Spleen (tissue), 7 donors: ENCODE data around the gene CSMD2.

Source experiments
- CTCF ChIP-seq, 11 experiments: fragments of 200-600 bp in 7 of 11; fragments of 450-650 bp in 4 of 11; sonication (generic) in 4 of 11; IDR thresholded peaks in 8 of 11; conservative IDR thresholded peaks in 3 of 11; 1 replicate in 7 of 11; 2 replicates in 4 of 11; pipeline versions ENCODE4 v1.4.0 to v1.8.0; 2016 to 2021; ENCODE audit warnings: antibody characterized with exemption in 11 of 11, inconsistent platforms in 4 of 11, mild to moderate bottlenecking in 1 of 11
- POLR2A ChIP-seq, 3 donors: fragments of 450-650 bp; IDR thresholded peaks; one replicate each; pipeline ENCODE4 v1.5.1; 2017; ENCODE audit warnings: antibody characterized with exemption in 3 of 3, mild to moderate bottlenecking in 1 of 3
- POLR2AphosphoS5 ChIP-seq, 3 donors: sonication (generic); formaldehyde crosslinking; IDR thresholded peaks; one replicate each; pipeline ENCODE4 v1.5.1; 2017; ENCODE audit warnings: antibody characterized with exemption in 3 of 3
- donor health status: DM: no; HTN: no; CAD: no; lungs with moderate emphysema.
- donor health status: DM: no; HTN: no; CAD: no.
- donor health status: DM: no; HTN: no; CAD: no.

- TF ChIP-seq CTCF (IDR thresholded peaks at IDR 0.05 in 8 of 11, conservative IDR thresholded peaks at IDR 0.05 in 3 of 11) = peak; percentile 76 to 91 (median 84)
- peak in 1 of 3 donors; percentile 44 for TF ChIP-seq POLR2AphosphoS5 (IDR thresholded peaks at IDR 0.05)
- no peak for TF ChIP-seq POLR2A (IDR thresholded peaks at IDR 0.05)
These were observed 694.5 kb downstream of the CSMD2 start for GRCh38 chr1:33470495-33471012.
